IPS-20b (cell line): ENCODE results near the gene PARD3B.

Experiments used
- H3K27ac ChIP-seq: one replicate; pipeline ENCODE4 v1.5.1; 2013; ENCODE audit warnings: low read length
- H3K27me3 ChIP-seq: 2 replicates; pipeline ENCODE4 v1.6.1; 2013; ENCODE audit warnings: mild to moderate bottlenecking, low read length, inconsistent platforms; ENCODE audit not compliant: insufficient read depth
- H3K36me3 ChIP-seq: 2 replicates; pipeline ENCODE4 v1.6.1; 2013; ENCODE audit warnings: low read depth, mild to moderate bottlenecking, inconsistent platforms, low read length, moderate library complexity; ENCODE audit not compliant: insufficient read depth
- H3K4me1 ChIP-seq: 2 replicates; pipeline ENCODE4 v1.6.1; 2013; ENCODE audit warnings: mild to moderate bottlenecking, control low read depth, inconsistent platforms, low read length, moderate library complexity; ENCODE audit not compliant: insufficient read depth
- H3K4me3 ChIP-seq: 2 replicates; pipeline ENCODE4 v1.5.1; 2013; ENCODE audit warnings: mild to moderate bottlenecking, low read length, inconsistent platforms
- H3K9ac ChIP-seq: 2 replicates; pipeline ENCODE4 v1.6.1; 2013; ENCODE audit warnings: low read depth, mild to moderate bottlenecking, inconsistent platforms, low read length, moderate library complexity
- H3K9me3 ChIP-seq: 2 replicates; pipeline ENCODE4 v1.6.1; 2013; ENCODE audit warnings: mild to moderate bottlenecking, low read depth, low read length, inconsistent platforms; ENCODE audit not compliant: insufficient read depth

The PARD3B gene

DNA sequence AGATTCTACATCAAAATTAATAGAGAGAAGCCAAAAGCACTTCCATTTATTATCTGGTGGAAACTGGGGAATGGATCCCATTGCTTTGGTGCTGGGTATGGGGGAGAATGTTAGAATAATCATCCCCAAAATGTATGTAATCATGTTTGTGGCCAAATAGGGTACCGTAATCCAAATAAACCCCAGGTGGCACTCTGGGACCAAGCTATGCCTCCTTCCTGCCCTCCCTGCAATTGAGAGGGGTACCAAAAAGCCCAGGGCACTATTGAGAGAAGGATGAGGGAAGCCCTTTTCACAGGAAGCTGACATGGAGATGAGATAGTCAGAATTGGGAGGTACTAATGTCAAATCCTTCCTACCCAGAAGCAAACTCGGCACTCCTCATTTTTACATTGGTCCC, 1051.3 kb downstream of the PARD3B start:
- no peaks in the 10 kb centered on the region for H3K4me1 ChIP-seq
- no peak overlapping the region for H3K4me3 ChIP-seq
- H3K9me3 ChIP-seq = no peaks in the 10 kb centered on the region
- no peak overlapping the region for H3K27ac ChIP-seq
- H3K36me3 ChIP-seq = no peaks in the 10 kb centered on the region
- H3K27me3 ChIP-seq = no peaks in the 10 kb centered on the region
- no peak overlapping the region for H3K9ac ChIP-seq

- Histone ChIP-seq H3K27ac (no peak overlapping the region), H3K36me3 (no peaks in the 10 kb centered on the region), H3K4me1 (no peaks in the 10 kb centered on the region; the same call in 1 of the 2 replicates), H3K4me3 (no peak overlapping the region), H3K27me3 (no peaks in the 10 kb centered on the region), H3K9ac (no peak overlapping the region), H3K9me3 (peaks cover 4% of the 10 kb centered on the region; the same call in 1 of the 2 replicates)
These were observed 1060.5 kb downstream of the PARD3B start for GRCh38 chr2:205605638-205606304.

DNA sequence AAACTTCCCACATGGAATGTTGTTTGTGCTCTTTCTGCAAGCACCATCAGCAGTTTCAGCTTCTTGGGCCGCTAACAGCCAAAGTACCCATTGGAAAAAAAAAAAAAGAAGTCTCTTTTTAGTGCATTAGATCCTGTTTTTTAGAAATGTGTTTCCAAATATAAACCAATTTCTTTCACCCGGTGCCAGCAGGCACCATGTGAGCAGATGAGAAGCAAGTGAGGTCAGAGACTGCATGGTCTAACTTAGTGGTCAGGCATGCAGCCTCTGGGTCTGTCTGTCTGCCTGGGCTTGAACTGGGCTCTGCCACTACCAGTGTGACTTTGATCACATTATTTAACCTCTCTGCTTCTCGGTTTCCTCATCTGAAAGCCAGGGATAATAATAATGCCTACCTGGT, 1061.9 kb downstream of the PARD3B start:
- H3K27ac ChIP-seq = no peak overlapping the region
- H3K9me3 ChIP-seq = peaks cover 4% of the 10 kb centered on the region; the same call in 1 of the 2 replicates
- no peaks in the 10 kb centered on the region for H3K27me3 ChIP-seq
- no peak overlapping the region for H3K9ac ChIP-seq
- no peaks in the 10 kb centered on the region; the same call in 1 of the 2 replicates for H3K4me1 ChIP-seq
- H3K4me3 ChIP-seq = no peak overlapping the region
- H3K36me3 ChIP-seq = no peaks in the 10 kb centered on the region

DNA sequence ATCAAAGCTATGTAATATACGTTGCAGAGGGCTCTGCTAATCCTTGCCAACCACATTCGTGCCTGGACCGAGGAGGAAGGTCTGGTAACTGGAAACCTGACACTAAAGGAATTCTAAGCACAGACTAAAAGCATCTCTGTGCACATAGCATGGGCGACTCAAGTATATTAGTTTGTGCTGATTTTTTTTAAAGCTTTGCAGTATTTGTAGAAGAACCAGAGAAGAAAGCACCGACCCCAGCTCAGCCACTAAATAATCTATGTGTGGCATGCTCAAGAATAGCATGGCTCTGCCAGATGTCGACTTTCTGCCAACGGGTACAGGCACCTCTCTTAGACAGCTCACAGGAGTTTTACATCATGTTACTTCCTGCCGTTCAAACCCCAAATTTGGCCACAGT, 1063.8 kb downstream of the PARD3B start:
- no peaks in the 10 kb centered on the region for H3K27me3 ChIP-seq
- H3K4me3 ChIP-seq = no peak overlapping the region
- no peak overlapping the region for H3K27ac ChIP-seq
- H3K4me1 ChIP-seq = peaks cover 6% of the 10 kb centered on the region; the same call in 1 of the 2 replicates
- H3K36me3 ChIP-seq = no peaks in the 10 kb centered on the region
- H3K9ac ChIP-seq = no peak overlapping the region
- peaks cover 4% of the 10 kb centered on the region; the same call in 1 of the 2 replicates for H3K9me3 ChIP-seq

GRCh38 chr2:205610437-205610836, 1065.2 kb downstream of the PARD3B start:
- Histone ChIP-seq H3K9ac (no peak overlapping the region), H3K9me3 (no peaks in the 10 kb centered on the region), H3K4me3 (no peak overlapping the region), H3K36me3 (no peaks in the 10 kb centered on the region), H3K27ac (no peak overlapping the region), H3K4me1 (peaks cover 6% of the 10 kb centered on the region; the same call in 1 of the 2 replicates), H3K27me3 (no peaks in the 10 kb centered on the region)

GRCh38 chr2:205612636-205613035, 1067.4 kb downstream of the PARD3B start:
- Histone ChIP-seq H3K4me1 (peaks cover 6% of the 10 kb centered on the region; the same call in 1 of the 2 replicates), H3K9me3 (no peaks in the 10 kb centered on the region), H3K27ac (no peak overlapping the region)

GRCh38 chr2:205613970-205614559, 1068.8 kb downstream of the PARD3B start:
- Histone ChIP-seq H3K4me1 (peaks cover 6% of the 10 kb centered on the region; the same call in 1 of the 2 replicates), H3K4me3 (no peak overlapping the region), H3K27me3 (no peaks in the 10 kb centered on the region), H3K36me3 (no peaks in the 10 kb centered on the region), H3K9me3 (no peaks in the 10 kb centered on the region), H3K9ac (no peak overlapping the region), H3K27ac (no peak overlapping the region)

More at GRCh38 chr2:205612636-205613035, 1067.4 kb downstream of the PARD3B start:
- Histone ChIP-seq H3K36me3 (no peaks in the 10 kb centered on the region), H3K9ac (no peak overlapping the region), H3K27me3 (no peaks in the 10 kb centered on the region), H3K4me3 (no peak overlapping the region)

- no peak overlapping the region for H3K9ac ChIP-seq
- no peaks in the 10 kb centered on the region for H3K9me3 ChIP-seq
- H3K36me3 ChIP-seq = no peaks in the 10 kb centered on the region
- peaks cover 6% of the 10 kb centered on the region; the same call in 1 of the 2 replicates for H3K4me1 ChIP-seq
- H3K27ac ChIP-seq = no peak overlapping the region
- H3K4me3 ChIP-seq = no peak overlapping the region
- H3K27me3 ChIP-seq = no peaks in the 10 kb centered on the region
These were observed 1069.7 kb downstream of the PARD3B start for GRCh38 chr2:205614965-205615364.

DNA sequence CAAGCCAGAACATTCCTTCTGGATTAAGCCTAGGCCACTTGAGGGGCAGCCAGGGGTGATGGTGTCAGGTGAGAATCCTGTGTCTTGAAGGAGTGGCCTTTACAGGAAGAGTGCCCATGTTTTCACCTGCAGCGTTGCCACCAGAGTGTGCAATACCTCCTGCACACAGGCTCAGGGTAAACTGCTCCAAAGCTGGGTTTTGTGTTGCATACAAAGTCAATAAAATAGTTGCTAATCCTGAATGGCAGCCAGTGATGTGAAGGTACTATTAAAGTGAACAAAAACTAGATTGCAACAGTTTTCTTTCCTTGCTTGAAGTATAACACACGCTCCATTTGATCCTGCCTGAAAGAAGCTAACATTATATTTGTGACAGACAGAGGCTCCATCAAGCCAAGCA, 1072.6 kb downstream of the PARD3B start:
- H3K4me3 ChIP-seq = no peak overlapping the region
- peaks cover 2% of the 10 kb centered on the region; the same call in 1 of the 2 replicates for H3K4me1 ChIP-seq
- H3K9ac ChIP-seq = no peak overlapping the region
- H3K36me3 ChIP-seq = no peaks in the 10 kb centered on the region
- no peak overlapping the region for H3K27ac ChIP-seq
- no peaks in the 10 kb centered on the region for H3K27me3 ChIP-seq
- no peaks in the 10 kb centered on the region for H3K9me3 ChIP-seq

- H3K9ac ChIP-seq = no peak overlapping the region
- no peaks in the 10 kb centered on the region for H3K27me3 ChIP-seq
- no peaks in the 10 kb centered on the region for H3K9me3 ChIP-seq
- no peak overlapping the region for H3K27ac ChIP-seq
- H3K36me3 ChIP-seq = no peaks in the 10 kb centered on the region
- no peak overlapping the region for H3K4me3 ChIP-seq
- H3K4me1 ChIP-seq = no peaks in the 10 kb centered on the region
These were observed 1074.3 kb downstream of the PARD3B start for GRCh38 chr2:205619600-205619999.

- H3K4me3 ChIP-seq = no peak overlapping the region
- H3K9me3 ChIP-seq = no peaks in the 10 kb centered on the region
- H3K27ac ChIP-seq = no peak overlapping the region
- H3K9ac ChIP-seq = no peak overlapping the region
- no peaks in the 10 kb centered on the region for H3K27me3 ChIP-seq
- H3K4me1 ChIP-seq = peaks cover 11% of the 10 kb centered on the region; the same call in 1 of the 2 replicates
- no peaks in the 10 kb centered on the region for H3K36me3 ChIP-seq
These were observed 1081.8 kb downstream of the PARD3B start for GRCh38 chr2:205627085-205627484.

GRCh38 chr2:205628422-205628821, 1083.1 kb downstream of the PARD3B start:
- no peaks in the 10 kb centered on the region for H3K36me3 ChIP-seq
- H3K9ac ChIP-seq = no peak overlapping the region

More at GRCh38 chr2:205628422-205628821, 1083.1 kb downstream of the PARD3B start:
- Histone ChIP-seq H3K9me3 (no peaks in the 10 kb centered on the region), H3K4me1 (peaks cover 11% of the 10 kb centered on the region; the same call in 1 of the 2 replicates), H3K27ac (no peak overlapping the region), H3K27me3 (no peaks in the 10 kb centered on the region), H3K4me3 (no peak overlapping the region)
